KG1 (cell line): ENCODE data around the gene BORCS5.
"Not testable (repeated sequence)": the region's sequence is repeated elsewhere in the genome, so short reads cannot be mapped to it uniquely, and the experiment has no call there.

ENCODE experiments used
- DNase-seq: peaks from one replicate; lab custom pipeline; 2025; lab: John Stamatoyannopoulos, UW

The BORCS5 gene

DNA sequence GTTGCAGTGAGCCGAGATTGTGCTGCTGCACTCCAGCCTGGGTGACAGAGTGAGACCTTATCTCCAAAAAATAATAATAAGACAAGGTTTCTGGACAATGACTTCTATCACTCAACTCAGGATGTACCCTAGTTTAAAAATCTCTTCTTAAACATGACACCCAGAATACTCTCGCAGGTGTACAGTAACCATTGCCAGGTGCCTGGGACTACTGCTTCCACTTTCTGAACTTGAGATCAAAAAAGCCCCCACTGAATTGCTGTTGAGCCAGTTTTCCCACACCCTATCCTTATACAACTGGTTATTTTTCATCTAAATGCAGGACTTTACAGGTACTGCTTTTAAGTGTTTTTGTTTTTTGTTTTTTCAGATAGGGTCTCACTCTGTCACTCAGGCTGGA is 36.3 kb downstream of the BORCS5 start:
- no peak for DNase-seq

DNA sequence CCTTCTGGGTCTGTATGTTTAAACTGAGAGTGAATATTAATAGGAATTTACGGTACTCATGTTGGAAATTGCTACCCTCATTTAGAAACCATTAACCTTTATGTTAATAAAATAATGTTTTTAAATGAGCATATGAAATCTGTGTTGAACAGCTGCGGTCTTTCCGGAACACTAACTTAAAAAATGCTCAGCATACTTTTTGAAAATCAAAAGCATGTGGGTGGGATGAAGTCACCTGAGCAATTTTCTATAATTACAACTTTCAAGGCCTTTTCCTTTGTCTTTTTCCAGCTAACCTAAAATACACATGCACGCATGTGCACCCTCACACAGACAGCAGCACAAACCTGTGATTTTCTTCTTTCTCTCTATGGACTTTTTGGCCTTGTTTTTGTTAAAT is 39.8 kb downstream of the BORCS5 start:
- DNase-seq, result no peak

DNA sequence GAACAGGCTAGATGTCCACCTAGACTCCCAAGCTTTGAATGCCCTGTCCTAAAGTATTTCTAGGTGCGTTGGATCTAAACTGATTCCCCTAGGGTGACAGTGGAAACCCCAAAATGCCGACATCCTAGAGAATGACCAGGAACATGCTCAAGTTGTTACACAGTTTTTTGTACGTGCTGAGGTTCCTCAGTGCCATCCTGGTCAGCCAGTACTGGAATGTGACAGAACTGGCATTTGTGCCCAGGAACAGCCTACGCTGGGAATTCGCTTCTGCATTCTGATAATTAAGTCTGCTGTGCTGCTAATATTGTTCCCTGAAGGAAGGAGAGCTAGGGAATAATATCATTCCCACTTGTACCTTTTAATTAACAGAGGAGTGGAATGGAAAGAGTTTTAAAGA is 40.3 kb downstream of the BORCS5 start:
- DNase-seq, result no peak

DNA sequence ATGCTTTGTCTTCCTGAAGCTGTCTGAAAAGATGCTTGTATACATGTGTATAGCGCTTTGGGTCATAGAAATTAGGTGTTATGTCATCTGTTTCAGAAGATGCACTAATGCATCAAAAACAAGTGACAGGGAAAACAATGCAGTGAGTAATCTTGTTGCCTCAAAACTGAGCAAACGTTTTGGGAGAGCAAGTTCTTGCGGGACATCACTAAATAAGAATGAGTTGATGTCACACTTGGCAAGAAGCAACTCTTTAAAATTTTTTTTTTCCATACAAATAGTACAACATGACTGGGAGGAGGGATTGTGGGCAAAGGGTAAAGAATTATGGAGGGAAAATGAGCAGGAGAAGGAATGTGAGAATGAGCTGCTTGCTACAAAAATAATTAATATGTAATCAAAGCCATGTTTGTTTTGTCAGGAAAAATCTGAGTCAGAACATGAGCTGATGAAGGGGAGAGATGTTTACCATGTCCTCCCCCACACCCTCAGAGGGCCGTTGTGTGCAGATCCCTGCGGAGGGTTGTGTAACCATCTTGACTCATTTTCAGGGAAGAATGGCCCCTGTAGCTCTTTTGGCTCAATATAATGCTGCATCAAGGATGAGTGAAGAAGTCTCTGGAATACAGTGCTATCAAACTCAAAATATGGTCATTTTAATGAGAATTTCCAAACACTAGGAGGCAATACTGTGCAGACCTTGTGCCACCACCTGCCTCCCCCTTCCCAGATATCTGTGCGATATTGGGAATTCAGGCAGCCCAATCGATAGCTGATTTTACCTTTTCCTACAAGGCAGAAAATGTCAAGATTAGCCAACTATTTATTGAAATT is 41.4 kb downstream of the BORCS5 start:
- DNase-seq, result no peak

DNA sequence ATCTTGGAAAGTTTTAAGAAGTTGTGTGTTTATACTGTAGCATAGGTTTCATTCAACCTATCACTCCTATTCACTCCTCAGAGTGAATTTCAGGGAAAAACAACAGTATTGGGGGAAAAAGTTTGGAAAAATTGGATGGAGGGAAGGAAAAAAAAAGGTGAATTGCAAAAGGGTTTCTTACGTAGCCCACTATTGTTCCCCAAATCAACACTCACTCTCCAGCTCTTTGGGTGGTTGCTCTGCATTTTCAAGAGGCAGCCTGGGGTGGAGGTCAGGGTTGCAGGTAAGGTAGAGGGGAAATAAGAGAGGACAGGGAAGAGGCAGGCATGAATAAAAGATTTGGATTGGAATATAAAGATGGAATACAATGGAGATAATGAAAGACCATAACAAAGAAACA is 42.3 kb downstream of the BORCS5 start:
- no peak for DNase-seq

DNA sequence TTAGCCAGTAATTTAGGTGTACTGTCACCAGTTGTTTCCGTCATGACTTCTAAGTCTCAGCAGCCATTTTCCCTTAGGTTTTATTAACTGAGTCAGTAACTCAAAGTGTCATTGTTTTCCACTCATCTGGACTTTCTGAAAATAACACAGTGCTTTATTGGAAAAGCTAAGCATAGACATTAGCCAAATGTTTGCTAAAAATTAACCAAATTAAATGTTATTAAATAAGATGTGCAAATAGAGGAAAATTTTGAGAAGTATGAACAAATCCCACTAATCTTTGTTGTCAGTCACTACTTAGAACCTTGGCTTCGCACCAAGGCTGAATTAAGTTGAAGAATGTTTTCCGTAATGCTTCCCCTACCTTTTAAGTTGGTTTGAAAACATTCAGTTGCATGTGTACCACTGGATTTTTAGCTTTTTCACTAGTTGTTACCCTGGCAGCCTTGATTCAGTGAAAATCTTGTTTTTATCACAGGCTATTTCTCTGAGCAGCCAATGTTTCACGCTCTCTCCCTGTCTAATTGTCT is 43.0 kb downstream of the BORCS5 start:
- DNase-seq, result no peak

DNA sequence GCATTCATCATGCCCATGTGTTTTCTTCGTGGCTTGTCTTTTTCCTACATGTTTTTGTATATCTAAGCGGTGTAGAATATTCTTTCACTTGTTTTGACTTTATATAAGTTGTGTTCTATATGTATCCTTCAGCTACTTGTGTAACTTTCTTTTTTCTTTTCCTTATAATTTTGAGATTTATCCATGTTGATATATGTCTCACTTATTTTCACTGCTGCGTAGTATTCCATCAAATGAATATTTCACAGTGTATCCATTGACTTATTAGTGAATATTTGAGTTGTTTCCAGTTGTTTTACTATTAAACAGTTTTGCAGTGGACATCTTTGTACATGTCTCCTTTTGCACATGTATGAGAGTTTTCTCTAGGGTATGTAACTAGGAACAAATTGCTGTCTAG is 43.9 kb downstream of the BORCS5 start:
- DNase-seq, result no peak

DNA sequence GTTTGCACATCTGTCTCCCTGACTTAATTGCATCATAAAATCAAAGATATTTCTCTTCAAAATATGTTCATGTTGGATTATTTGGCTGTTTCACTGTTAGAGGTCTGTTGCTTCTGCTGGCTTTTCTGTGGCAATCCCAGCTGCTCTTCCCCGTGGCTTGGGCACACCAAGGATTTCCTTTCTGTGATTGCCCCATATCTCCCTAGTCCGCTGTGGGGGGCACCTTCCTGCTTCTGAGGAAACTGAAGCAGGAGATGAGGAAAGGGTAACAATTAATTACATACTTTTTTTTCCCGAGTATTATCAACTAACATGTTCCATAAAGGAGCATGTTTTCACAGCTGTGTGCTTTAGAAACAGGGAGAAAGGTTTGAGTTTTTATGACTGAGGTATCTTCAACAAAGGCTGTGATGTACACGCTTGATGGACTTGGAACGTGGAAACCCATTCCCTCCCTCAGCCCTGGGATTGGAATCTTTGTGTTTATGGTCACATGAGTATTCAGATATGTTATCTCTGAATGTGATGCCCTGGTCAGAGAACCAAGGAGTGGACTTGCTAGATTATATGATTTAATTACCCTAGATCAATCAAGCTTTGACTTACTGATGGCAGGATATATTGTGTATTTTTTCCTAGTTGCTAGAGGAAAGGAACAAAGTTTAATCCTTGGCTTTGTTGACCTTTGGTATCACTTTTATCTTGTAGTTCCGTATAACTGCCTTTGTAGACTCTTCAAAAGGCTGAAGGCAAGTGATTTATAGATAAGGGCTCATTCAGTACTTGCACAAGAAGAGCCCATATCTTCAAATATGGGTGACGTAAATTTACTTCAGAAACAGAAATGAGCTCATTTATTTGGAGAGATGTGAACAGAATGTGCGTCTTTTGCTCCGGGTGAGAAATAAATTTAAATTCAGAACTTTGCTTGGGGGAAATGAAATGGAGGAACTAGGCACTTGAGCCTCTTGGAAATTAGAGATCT is 46.7 kb downstream of the BORCS5 start:
- no peak for DNase-seq

DNA sequence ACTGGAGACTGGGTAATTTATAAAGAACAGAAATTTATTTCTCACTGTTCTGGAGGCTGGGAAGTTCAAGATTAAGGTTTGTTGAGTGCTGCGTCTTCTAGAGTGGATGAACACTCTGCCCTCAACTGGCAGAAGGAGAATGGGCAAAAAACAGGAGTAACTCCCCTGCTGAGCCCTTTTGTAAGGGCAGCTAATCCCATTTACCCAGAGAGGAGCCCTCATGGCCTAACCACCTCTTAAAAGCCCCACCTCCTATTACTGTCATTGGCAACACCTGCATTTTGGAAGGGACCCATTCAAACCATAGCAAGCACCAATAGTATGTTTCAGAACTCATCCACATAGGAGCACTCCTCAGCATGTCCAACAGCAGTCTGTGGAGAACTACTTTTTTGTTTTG is 47.4 kb downstream of the BORCS5 start:
- DNase-seq, result no peak

DNA sequence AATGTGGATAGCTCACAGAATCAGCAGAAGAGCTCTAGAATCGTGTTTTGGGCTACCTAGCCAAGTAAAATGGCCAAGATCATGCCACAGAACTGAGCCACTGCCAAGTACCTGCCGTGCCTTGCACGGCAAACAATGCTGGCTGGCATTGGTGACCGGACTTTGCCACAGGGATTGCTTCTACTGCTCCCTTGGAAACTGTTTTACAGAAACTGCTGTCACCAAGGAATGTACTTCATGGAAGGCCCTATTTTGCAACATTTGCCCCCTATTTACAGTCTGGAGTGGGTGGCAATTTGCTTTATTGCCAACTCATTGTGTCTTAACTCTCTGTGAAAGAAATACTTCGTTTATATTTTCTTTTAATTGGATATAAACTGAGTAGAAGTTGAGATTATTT is 49.0 kb downstream of the BORCS5 start:
- DNase-seq, result no peak

DNA sequence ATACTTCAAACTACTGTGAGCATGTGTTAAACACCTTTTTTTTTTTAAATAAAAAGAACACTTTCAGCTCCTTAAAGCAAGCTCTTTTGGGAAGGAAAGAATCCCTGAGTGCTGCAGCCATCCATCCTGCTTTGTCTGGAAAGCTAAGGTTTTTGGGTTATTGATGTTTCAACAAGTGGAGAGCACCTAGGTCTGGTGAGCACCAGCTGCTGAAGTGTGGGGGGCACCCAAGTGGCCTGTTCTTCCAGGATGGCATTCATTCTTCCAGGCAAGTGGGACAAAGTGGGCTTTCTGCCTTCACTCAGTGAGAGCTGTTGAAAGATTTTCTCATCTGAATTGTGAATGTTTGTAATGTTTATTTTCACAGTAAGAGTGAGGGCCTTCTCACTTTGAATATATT is 49.9 kb downstream of the BORCS5 start:
- no peak for DNase-seq

DNA sequence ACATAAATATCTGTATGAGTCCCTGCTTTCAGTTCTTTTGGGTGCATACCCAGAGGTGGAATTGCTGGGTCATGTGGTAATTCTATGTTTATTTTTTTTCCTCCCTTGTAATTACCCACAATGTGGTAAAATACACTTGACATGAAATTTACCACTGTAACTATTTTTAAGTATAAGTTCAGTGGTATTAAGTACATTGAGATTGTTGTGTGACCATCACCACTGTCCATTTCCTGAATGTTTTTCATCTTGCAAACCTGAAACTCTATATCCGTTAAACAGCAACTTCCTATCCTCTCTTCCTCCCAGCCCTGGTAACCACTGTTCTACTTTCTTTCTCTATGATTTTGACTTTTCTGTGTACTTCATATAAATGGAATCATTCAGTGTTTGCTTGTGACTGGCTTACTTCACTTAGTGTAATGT is 51.4 kb downstream of the BORCS5 start:
- no peak for DNase-seq

DNA sequence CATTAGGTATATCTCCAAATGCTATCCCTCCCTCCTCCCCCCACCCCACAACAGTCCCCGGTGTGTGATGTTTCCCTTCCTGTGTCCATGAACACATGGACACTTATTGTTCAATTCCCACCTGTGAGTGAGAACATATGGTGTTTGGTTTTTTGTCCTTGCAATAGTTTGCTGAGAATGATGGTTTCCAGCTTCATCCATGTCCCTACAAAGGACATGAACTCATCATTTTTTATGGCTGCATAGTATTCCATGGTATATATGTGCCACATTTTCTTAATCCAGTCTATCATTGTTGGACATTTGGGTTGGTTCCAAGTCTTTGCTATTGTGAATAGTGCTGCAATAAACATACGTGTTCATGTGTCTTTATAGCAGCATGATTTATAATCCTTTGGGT is 52.5 kb downstream of the BORCS5 start:
- not testable (repeated sequence) for DNase-seq

DNA sequence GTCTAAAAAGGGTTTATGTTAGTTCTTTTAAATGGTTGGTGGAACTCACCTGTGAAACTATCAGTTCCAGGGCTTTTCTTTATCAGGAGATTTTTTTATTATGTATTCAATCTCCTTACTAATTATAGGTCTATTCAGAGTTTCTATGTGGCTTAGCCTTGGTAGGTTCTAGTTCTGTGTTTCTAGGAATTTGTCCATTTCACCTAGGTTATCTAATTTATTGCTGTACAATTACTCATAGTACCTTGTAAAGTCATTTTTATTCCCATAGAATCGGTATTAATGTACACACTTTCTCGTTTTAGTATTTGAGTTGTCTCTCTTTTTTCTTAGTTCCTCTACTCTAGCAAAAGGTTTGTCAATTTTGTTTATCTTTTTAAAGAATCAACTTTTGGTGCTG is 59.0 kb downstream of the BORCS5 start:
- DNase-seq, result no peak

DNA sequence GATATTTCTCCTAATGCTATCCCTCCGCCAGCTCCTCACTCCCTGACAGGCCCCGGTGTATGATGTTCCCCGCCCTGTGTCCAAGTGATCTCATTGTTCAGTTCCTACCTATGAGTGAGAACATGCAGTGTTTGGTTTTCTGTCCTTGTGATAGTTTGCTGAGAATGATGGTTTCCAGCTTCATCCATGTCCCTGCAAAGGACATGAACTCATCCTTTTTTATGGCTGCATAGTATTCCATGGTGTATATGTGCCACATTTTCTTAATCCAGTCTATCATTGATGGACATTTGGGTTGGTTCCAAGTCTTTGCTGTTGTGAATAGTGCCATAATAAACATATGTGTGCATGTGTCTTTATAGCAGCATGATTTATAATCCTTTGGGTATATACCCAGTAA is 62.3 kb downstream of the BORCS5 start:
- not testable (repeated sequence) for DNase-seq

DNA sequence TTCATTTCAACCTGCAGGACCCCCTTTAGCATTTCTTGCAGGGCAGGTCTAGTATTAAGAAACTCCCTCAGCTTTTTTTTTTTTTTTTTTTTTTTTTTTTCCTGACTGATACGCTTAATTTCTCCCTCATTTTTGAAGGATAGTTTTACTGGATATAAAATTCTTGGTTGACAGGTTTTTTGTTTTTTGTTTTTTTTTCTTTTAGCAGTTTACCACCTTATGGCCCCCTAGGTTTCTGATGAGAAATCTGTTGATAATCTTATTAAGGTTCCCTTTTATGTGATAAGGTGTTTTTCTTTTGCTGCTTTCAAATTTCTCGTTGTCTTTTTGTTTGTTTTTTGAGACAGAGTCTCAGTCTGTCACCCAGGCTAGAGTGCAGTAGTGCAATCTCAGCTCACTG is 66.5 kb downstream of the BORCS5 start:
- no peak for DNase-seq

DNA sequence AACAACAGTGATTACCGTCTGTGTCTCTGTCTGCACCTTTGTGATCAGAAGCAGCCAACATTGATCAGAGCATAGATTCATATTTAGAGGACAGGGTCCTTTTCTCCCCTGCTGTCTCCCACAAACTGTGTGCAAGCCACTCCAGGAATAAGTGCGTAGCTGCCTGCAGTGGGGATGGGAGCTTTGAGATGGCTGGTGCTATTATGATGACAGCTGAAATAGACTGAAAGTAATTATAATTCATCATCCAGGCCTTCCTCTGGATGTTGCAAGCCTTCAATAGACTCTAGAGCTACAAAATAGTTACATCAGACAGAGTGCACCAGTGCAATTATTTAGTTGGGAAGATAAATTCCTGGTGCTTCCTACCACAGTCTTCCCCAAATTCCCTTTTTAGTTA is 68.1 kb downstream of the BORCS5 start:
- no peak for DNase-seq

DNA sequence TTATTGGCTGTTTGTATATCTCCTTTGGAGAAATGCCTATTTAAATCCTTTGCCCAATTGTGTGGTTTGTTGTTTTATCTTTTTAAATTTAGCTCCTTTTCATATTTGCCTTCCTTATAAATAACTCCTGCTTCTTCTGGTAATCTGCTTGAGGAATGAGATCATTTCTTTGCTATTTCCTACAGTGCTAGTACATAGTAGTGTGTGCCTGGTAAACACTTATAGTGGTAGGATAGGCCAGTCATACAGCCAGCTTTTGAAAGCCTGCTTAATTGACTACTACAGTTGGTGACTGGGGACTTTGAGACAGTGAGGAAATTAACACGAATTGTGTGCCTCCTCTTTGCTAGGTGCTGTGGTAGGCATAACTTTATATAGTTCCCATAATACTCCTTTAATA is 68.7 kb downstream of the BORCS5 start:
- no peak for DNase-seq

DNA sequence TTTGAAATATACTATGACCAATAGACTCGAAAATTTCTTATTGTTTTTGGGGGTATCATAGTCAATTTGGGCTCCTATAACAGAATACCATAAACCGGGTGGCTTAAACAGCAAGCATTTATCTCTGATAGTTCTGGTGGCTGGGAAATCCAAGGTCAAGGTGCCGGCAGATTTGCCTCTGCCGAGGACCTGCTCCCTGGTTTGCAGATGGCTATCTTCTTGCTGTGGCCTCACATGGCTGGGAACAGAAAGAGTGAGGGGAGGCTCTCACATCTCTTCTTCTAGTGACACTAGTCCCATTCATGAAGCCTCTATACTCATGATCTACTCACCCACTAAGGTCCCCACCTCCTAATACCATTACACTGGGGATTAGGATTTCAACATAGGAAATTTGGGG is 70.7 kb downstream of the BORCS5 start:
- no peak for DNase-seq

DNA sequence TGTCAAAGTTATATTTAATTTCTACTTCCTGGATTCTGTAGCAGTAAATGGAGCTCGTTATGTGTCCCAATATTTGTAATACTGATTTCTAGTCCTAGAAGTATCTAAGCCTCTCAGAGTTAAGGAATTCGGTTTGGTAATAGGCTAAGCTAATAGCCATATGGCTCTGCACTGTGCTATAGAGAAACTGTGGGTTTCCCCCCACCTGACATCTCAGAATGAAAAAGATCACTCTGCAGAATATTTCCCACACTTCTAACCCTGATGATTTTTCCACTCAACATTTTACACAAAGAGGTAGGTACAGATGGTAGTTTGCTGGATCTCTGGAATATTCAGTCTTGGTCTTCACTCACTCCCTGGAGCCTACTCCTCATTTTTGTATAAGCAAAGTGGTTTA is 71.2 kb downstream of the BORCS5 start:
- no peak for DNase-seq

DNA sequence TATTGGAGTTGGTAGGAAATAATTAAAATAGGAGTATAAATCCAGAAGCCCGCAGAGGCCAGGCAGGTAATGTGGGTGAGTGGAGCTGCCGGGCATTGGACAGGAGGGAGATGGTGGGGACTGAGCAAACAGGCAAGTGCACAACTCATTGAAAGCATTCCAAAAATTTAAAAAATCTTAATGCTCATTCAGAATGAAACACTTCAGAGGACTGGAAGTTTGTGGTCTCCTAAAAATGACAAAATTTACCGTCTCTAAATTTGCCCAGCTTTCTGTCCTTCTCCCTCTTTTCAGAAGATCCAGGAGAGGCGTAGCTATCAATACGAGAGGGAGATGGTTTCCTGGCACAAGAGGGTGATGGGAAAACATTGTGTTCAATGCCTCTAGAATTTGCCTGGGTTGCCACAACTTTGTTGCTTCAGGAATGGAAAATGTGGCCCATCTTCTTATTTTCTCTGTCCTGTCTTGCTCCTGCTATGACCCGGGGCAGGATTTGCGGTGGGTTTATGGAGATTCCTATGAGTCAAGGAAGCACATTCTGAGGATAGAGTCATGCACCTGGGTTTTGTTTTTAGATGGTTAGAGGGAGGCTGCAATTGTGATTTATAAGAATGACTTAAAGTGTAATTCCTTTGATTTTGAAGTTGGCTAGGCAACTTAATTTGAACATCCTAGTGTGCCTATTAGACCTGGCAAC is 72.2 kb downstream of the BORCS5 start:
- DNase-seq, result no peak

DNA sequence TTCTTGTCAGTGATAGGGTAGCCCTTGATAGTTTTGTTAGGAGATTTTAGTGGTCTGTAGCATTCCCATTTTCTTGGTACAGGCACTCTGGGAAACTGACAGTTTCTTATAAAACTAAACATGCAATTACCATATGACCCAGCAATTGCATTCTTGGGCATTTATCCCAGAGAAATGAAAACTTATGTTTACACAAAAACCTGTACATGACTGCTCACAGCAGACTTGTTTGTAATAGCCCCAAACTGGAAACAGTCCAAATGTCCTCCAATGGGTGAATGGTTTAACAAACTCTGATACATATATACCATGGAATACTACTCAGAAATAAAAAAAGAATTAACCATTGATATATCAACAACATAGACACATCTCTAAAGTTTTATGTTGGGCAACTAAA is 75.5 kb downstream of the BORCS5 start:
- no peak for DNase-seq
